ENCODE results near the gene CALM3. TPM values are rescaled to one million over a fixed set of nuclear protein-coding genes. Genes with fewer than 3 reads are reported as not detected.

Gene CALM3
- total RNA-seq, 1 donor = 210 TPM

GRCh38 chr19:46564701-46565100 is 36.4 kb upstream of the CALM3 start:
- no peak overlapping the region for H3K4me3 ChIP-seq (ENCODE audit: low read depth, low read length)
- TF ChIP-seq CTCF (IDR thresholded peaks at IDR 0.05; ENCODE audit: insufficient read depth, low read length) = no peak
- DNase-seq (ENCODE audit: low read depth) = no peak

DNA sequence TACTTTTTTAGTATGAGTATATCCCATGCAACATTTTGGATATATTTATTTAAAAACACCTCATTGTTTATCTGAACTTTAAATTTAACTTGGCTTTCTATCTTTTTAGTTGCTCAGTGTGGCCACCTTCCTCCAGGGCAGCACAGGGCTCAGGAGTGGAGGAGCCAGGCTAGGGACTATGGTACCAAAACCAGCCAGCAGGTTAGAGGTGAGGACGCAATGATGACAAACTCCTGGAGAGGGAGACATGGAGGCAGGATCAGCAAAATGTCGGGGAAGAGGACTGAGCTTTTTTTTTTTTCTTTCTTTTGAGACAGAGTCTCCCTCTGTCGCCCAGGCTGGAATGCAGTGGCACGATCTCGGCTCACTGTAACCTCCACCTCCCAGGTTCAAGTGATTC is 29.6 kb upstream of the CALM3 start:
- TF ChIP-seq CTCF (IDR thresholded peaks at IDR 0.05; ENCODE audit: insufficient read depth, low read length) = peak; percentile 25
- peak; percentile 11 for DNase-seq (ENCODE audit: low read depth)

GRCh38 chr19:46573679-46574498 is 27.2 kb upstream of the CALM3 start:
- H3K4me3 ChIP-seq (ENCODE audit: low read depth, low read length) = no peak overlapping the region
- no peak for TF ChIP-seq CTCF (IDR thresholded peaks at IDR 0.05; ENCODE audit: insufficient read depth, low read length)
- no peak for DNase-seq (ENCODE audit: low read depth)

More for the DNA sequence above, 29.6 kb upstream of the CALM3 start:
- no peak overlapping the region for H3K4me3 ChIP-seq (ENCODE audit: low read depth, low read length)

DNA sequence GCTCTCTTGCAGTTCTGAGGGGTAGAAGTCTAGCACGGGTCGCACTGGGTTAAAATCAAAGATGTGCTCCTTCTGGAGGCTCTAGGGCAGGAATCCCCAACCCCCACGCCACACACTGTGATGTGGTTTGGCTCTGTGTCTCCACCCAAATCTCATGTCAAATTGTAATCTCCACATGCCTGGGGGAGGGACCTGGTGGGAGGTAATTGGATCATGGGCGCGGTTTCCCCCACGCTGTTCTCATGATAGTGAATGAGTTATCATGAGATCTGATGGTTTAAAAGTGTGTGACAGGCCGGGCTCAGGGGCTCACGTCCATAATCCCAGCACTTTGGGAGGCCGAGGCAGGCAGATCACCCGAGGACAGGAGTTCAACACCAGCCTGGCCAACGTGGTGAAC is 26.6 kb upstream of the CALM3 start:
- H3K4me3 ChIP-seq (ENCODE audit: low read depth, low read length) = no peak overlapping the region
- DNase-seq (ENCODE audit: low read depth) = peak; percentile 15
- TF ChIP-seq CTCF (IDR thresholded peaks at IDR 0.05; ENCODE audit: insufficient read depth, low read length) = no peak

DNA sequence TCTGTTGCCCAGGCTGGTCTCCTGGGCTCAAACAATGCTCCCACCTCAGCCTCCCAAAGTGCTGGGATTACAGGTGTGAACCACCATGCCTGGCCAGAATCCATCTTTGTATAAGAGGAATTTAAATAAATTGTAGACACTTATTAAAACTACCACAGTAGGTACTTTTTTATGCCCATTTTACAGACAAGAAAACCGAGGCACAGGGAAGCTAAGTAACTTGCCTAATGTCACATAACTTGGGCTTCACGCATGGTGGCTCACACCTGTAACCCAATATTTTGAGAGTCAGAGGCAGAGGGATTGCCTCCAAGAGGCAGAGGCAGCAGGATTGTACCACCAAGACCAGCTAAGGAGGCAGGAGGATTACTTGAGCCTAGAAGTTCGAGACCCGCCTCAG is 22.7 kb upstream of the CALM3 start:
- no peak for DNase-seq (ENCODE audit: low read depth)
- no peak for TF ChIP-seq CTCF (IDR thresholded peaks at IDR 0.05; ENCODE audit: insufficient read depth, low read length)
- no peak overlapping the region for H3K4me3 ChIP-seq (ENCODE audit: low read depth, low read length)

GRCh38 chr19:46579361-46579879 is 21.7 kb upstream of the CALM3 start:
- TF ChIP-seq CTCF (IDR thresholded peaks at IDR 0.05; ENCODE audit: insufficient read depth, low read length) = no peak
- no peak overlapping the region for H3K4me3 ChIP-seq (ENCODE audit: low read depth, low read length)
- no peak for DNase-seq (ENCODE audit: low read depth)

All from fibroblast of the aortic adventitia (primary cell).